Heart left ventricle (tissue), 16 donors: ENCODE data around the gene TJP3. TPM values are rescaled to one million over a fixed set of nuclear protein-coding genes. Genes with fewer than 3 reads are reported as not detected.

Experiments
- ATAC-seq, 4 donors: fragments of 200-7000 bp; cut with Tn5 transposase; one replicate each; pipeline ENCODE4 v1.9.1; 2020 to 2022; ENCODE audit warnings: moderate library complexity in 4 of 4, mild to moderate bottlenecking in 3 of 4, moderate number of reproducible peaks in 1 of 4
- DNase-seq, 5 donors: peaks; one replicate each; pipeline ENCODE4 v3.0.0-alpha.2; 2020
- H3K27ac ChIP-seq, 12 donors: fragments of 200-600 bp; sonication (generic) in 4 of 12; one replicate each; pipeline versions ENCODE4 v1.5.0 to v1.8.0; 2016 to 2022; ENCODE audit warnings: mild to moderate bottlenecking in 2 of 12
- H3K27me3 ChIP-seq, 9 donors: fragments of 200-600 bp; sonication (generic) in 2 of 9; one replicate each; pipeline versions ENCODE4 v1.5.1 to v1.8.0; 2016 to 2022; ENCODE audit warnings: mild to moderate bottlenecking in 3 of 9
- H3K36me3 ChIP-seq, 9 donors: fragments of 200-600 bp; sonication (generic) in 2 of 9; one replicate each; pipeline versions ENCODE4 v1.5.0 to v1.8.0; 2018 to 2022; ENCODE audit warnings: mild to moderate bottlenecking in 2 of 9
- H3K4me1 ChIP-seq, 12 donors: fragments of 200-600 bp; sonication (generic) in 4 of 12; one replicate each; pipeline versions ENCODE4 v1.5.0 to v1.8.0; 2016 to 2022; ENCODE audit warnings: mild to moderate bottlenecking in 3 of 12
- H3K4me3 ChIP-seq, 12 donors: fragments of 200-600 bp; sonication (generic) in 4 of 12; one replicate each; pipeline versions ENCODE4 v1.5.0 to v1.8.0; 2017 to 2022; ENCODE audit warnings: mild to moderate bottlenecking in 9 of 12, moderate library complexity in 4 of 12
- H3K9me3 ChIP-seq, 12 donors: fragments of 200-600 bp; sonication (generic) in 4 of 12; one replicate each; pipeline versions ENCODE4 v1.5.0 to v1.8.0; 2016 to 2022; ENCODE audit warnings: mild to moderate bottlenecking in 1 of 12
- CTCF ChIP-seq, 12 donors: fragments of 200-600 bp; sonication (generic) in 4 of 12; IDR thresholded peaks; one replicate each; pipeline versions ENCODE4 v1.5.0 to v1.8.0; 2018 to 2022; ENCODE audit warnings: antibody characterized with exemption in 12 of 12, mild to moderate bottlenecking in 5 of 12
- POLR2A ChIP-seq, 2 donors: fragments of 450-650 bp; IDR thresholded peaks; one replicate each; pipeline ENCODE4 v1.6.1; 2017; ENCODE audit warnings: antibody characterized with exemption in 2 of 2, mild to moderate bottlenecking in 2 of 2, moderate library complexity in 2 of 2
- WGBS, 4 donors: extraction: QIAGEN DNeasy Blood & Tissue Kit in 2 of 4; methylation state at CpG; one replicate each; pipeline versions ENCODE4 v1.1.5 to v1.1.7; 2013 to 2018; 5-methylcytosine and 5-hydroxymethylcytosine counted together
- intact Hi-C, 10 donors: fragments of 100-400 bp; cut with DNase I; formaldehyde crosslinking; loops; one replicate each; pipeline versions ENCODE4 v1.11.1 to v1.14.2; 2022
- polyA plus RNA-seq, 2 donors: library from polyadenylated mRNA; stranded (reverse); fragments of 200-250 nt; gene quantifications; one replicate each; pipeline ENCODE4 v1.2.3, GENCODE V29; 2013
- total RNA-seq, 9 donors: library from RNA; depleted of rRNA in 2 of 9; stranded (reverse); fragments of >200 nt in 2 of 9; fragmentation: NEBNext Ultra II Directional in 3 of 9; extraction: Animal tissue kit (Norgen Biotek cat#: 25700) in 3 of 9; gene quantifications; one replicate each; pipeline versions ENCODE4 v1.1.0 to v1.2.4, GENCODE V29; 2016 to 2023
- donor health status: ischemic (EF 13 %, LVEDD 7.1; RV severe dilation, severe dysfunction).
- donor health status: healthy with polysubstance abuse.
- donor health status: DM: no; HTN: yes; CAD: no.
- donor health status: DM: no; HTN: no; CAD: no.
- donor health status: ischemic (EF 25% LVEDD 6.9; RV normal size, moderate dysfunction).
- donor health status: ischemic (EF 25% LVEDD 5.7; RV mildly dilated, moderate dysfunction).
- donor health status: healthy.
- donor health status: DM: yes; HTN: yes; CAD: no.
- donor health status: ischemic (EF 35%, LVEDD 5.7; RV mildly dilated, moderate dysfunction).
- donor health status: nonischemic (EF 11% LVEDD 7.7; RV severe dilation, severe dysfunction).
- donor health status: DM: yes; HTN: yes; CAD: no.
- donor health status: PGD.
- donor health status: ischemic (EF 29% LVEDD 5.4; RV normal size, mild dysfunction).
- donor health status: nonischemic (EF 23%, LVEDD 6.1; RV moderate dilation, normal function).

The TJP3 gene
- total and polyA plus RNA-seq, 11 donors = 0.06 to 0.48 (median 0.41) TPM; not detected in 8

- peak in 1 of 4 donors; percentile 39 for ATAC-seq
- intact Hi-C loops = no loop called here
- peaks cover 0 to 44% (median 20%) of the 10 kb centered on the region in 12 donors for H3K4me1 ChIP-seq
Measured at GRCh38 chr19:3684054-3684816, 23.9 kb upstream of the TJP3 start.

DNA sequence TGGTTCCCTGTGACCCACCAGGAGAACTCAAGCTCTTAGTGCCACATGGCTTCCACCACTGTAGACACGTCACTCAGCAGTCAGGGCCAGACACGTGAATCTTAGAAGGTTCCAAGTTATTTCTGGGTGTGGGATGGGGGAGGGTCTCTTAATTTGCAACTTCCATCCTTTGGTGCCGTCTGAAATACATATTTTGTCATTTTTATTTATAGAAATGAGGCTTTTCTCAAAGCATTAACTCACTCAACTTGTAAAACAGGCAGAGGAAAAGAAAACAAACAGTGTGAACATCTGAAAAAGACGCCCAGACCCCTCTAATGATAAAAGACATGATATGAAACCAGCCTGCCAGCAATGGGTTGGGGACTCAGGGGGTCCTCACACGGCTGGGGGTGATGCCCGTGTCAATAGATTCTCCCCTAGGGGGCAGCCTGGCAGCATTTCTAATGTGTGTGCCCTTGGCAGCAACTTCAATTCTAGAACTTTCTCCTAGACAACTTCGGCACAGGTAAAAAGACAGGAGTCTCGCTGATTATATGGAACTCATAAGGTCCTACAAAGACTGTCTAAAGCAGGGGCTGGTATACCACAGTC is 23.3 kb upstream of the TJP3 start:
- no peak overlapping the region for H3K4me3 ChIP-seq
- H3K36me3 ChIP-seq = peaks cover 0 to 9% (median 0%) of the 10 kb centered on the region in 9 donors
- H3K4me1 ChIP-seq = peaks cover 0 to 44% (median 20%) of the 10 kb centered on the region in 12 donors
- H3K27ac ChIP-seq = peak overlapping the region in 6 of 12 donors; percentile 72 to 89 (median 82)
- TF ChIP-seq CTCF (IDR thresholded peaks at IDR 0.05) (no peak), POLR2A (IDR thresholded peaks at IDR 0.05) (no peak)
- no peaks in the 10 kb centered on the region for H3K27me3 ChIP-seq
- H3K9me3 ChIP-seq = peaks cover 0 to 8% (median 3%) of the 10 kb centered on the region in 12 donors
- 69 to 84% (median 75%) methylated on average over 8 of the region's 8 CpGs for WGBS, 4 donors
- DNase-seq (no peak), ATAC-seq (no peak)
- intact Hi-C loops = no loop called here

More at GRCh38 chr19:3684054-3684816, 23.9 kb upstream of the TJP3 start:
- Histone ChIP-seq H3K9me3 (peaks cover 0 to 8% (median 3%) of the 10 kb centered on the region in 12 donors), H3K36me3 (peaks cover 0 to 10% (median 0%) of the 10 kb centered on the region in 9 donors), H3K27me3 (no peaks in the 10 kb centered on the region), H3K27ac (peak overlapping the region in 11 of 12 donors; percentile 7 to 89 (median 78)), H3K4me3 (no peak overlapping the region)
- no peak for DNase-seq
- 65 to 84% (median 79%) methylated on average over 17 to 23 of the region's 23 CpGs for WGBS, 4 donors
- no peak for TF ChIP-seq CTCF (IDR thresholded peaks at IDR 0.05)
- no peak for TF ChIP-seq POLR2A (IDR thresholded peaks at IDR 0.05)

GRCh38 chr19:3687393-3687773 is 20.8 kb upstream of the TJP3 start:
- H3K9me3 ChIP-seq = peaks cover 0 to 14% (median 3%) of the 10 kb centered on the region in 12 donors
- no peaks in the 10 kb centered on the region for H3K27me3 ChIP-seq
- ATAC-seq (no peak), DNase-seq (no peak)
- peak overlapping the region in 3 of 12 donors; percentile 36 to 65 (median 58) for H3K27ac ChIP-seq
- 81 to 87% (median 85%) methylated on average over 10 to 12 of the region's 12 CpGs for WGBS, 4 donors
- intact Hi-C loops = no loop called here
- TF ChIP-seq POLR2A (IDR thresholded peaks at IDR 0.05) (no peak), CTCF (IDR thresholded peaks at IDR 0.05) (no peak)
- peaks cover 0 to 13% (median 0%) of the 10 kb centered on the region in 9 donors for H3K36me3 ChIP-seq
- H3K4me1 ChIP-seq = peaks cover 0 to 38% (median 19%) of the 10 kb centered on the region in 12 donors
- H3K4me3 ChIP-seq = peak overlapping the region in 2 of 12 donors; percentile 30 to 45
